GM19467 (cell line): ENCODE results near the gene NEDD4L.
A peak's percentile ranks its signal among the peaks of the same experiment; 100 is the strongest.
"Not testable (repeated sequence)": the region's sequence is repeated elsewhere in the genome, so short reads cannot be mapped to it uniquely, and the experiment has no call there.

Experiments used
- ATAC-seq: cut with Tn5 transposase; IDR thresholded peaks from one replicate; pipeline ENCODE4 v1.9.1; 2021; ENCODE audit warnings: mild to moderate bottlenecking, moderate library complexity; ENCODE audit not compliant: unreplicated experiment

Gene NEDD4L

DNA sequence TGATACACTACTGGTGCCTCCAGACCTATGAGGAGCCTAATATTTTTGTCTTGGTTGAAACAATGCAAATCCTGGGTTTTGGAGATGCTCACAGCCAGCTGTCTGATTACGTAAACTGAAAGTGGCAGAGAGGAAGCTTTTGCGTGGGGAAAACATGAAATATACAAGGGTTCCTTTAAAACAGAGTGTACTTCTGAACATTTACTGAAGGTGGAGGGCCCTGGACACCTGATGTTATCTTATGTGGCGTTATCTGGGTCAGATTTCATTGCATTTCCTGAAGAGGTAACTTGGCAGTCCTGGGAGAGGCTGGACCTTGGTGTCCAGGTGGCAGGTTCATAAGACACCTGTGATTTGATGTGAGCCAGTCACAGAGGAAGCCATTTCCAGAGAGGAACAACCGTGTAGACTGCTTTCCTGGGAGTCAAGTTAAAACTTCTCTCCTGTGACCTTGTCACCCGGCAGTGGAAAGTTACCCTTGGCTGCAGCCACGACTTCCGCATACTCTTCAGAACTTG lies 105.0 kb downstream of the NEDD4L start:
- ATAC-seq = peak; percentile 61

GRCh38 chr18:58150772-58151171 lies 106.7 kb downstream of the NEDD4L start:
- ATAC-seq = no peak

DNA sequence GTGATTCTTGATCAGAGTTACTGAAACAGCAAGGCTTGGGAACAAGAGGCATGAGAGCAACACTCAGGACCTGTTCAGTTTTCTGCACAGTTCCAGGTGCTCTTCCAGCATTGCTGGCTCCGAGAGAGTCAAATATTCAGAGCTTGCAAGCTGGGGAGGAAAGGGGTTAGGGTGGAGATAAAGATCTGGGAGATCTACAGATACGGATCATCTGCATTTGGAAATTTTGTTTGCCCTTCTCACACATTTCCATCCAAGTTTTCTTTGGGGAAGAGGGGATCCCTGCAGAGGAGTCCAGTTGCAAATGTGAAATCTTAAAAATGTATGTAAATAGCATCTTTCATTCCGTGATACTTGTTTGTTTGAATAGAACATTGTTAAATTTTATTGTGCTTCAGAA lies 108.2 kb downstream of the NEDD4L start:
- no peak for ATAC-seq

DNA sequence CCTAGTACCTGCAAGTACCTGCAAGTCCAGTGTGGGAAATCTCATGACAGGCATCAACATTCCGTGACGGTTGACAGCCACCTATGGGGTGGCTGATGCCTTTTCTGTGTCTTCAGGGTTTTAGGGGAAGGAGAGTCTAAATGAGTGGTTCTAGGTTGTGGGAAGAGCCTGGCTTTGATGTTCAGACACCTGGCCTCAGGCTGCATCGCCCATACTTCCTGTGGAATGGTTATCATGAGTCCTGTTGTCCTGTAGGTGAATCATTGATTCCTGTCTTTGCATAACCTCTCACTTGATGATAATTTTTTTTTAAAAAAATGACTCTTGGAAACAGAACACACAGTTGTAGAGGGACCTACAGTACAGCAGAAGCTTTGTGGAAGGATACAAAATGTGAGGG lies 108.9 kb downstream of the NEDD4L start:
- ATAC-seq = no peak

DNA sequence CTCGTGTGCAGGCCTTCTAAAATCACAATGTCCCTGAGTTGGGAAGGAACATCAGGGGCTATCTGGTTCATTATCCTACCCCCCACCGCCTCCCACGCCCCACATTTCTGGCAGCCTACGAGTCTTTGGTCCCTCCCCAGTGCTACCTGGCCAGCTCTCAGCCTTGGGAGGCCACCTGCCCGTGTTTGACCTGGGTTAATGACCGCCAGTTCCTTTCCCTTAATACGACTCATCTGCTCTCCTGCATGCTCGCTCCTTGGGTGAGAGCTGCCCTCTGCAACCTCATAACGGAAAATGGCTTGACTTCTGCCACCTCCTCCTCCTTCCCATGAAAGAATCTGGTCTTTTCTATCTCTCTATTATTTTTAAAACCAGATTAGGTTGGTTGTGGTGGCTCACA lies 112.5 kb downstream of the NEDD4L start:
- ATAC-seq = no peak

DNA sequence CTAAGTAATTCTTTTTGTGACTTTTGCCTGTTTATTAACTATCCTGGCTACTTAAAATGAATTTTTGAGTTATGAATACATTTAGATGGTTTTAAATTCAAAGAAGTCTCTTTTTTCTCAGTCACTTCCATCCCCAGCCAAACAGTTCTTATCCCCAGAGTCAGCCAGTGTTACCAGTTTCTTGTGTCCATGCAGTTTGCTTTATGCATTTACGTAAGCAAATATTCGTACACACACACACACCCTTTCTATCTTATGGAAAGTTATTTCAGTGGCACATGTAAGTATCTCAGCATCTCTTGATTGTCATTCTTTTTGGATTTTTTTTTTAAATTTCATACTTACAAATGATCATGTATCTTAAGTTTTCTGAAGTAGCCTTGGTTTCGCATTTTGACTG lies 113.2 kb downstream of the NEDD4L start:
- no peak for ATAC-seq

- no peak for ATAC-seq
Observed at GRCh38 chr18:58158008-58158407, 114.0 kb downstream of the NEDD4L start.

DNA sequence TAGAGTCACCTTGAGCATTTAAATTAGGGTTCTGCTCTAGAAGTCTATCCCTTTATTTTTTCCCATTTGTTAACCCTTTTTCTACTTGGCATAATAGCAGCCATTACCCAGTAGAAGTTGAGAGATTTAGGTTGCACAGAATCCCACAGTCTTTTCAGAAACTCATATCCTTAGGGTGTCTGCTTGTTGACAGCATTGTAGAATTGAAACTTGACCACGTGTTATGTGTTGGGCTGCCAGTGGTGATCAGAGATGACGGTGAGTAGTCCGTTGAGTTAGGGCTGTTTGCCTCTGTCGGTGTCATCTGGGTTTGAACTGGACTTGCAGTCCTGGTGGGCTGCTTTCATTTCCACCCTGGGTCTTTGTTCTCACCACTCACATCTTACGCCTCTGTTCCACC lies 114.4 kb downstream of the NEDD4L start:
- ATAC-seq = no peak

DNA sequence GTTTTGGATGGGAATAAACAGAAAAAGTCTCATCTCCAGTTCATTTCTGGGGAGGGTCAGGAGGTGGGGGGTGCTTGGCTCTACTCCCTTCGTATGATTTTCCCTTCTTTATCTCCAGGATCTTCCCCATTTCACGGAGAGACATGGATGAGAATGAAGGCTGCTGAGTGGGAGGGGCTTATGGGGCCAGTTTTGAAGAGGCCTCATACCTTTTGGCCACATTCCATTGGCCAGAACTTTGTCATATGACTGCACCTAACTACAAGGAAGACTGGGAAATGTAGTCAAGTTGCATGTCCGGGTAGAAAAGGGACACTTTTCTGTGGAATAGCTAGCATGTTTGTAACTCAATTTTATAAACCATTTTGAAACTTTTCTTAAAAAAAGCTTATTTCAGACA lies 117.6 kb downstream of the NEDD4L start:
- no peak for ATAC-seq

GRCh38 chr18:58162127-58162526 lies 118.1 kb downstream of the NEDD4L start:
- ATAC-seq = no peak

GRCh38 chr18:58163004-58163590 lies 119.1 kb downstream of the NEDD4L start:
- ATAC-seq = no peak

- ATAC-seq = no peak
Observed at GRCh38 chr18:58166278-58166844, 122.3 kb downstream of the NEDD4L start.

GRCh38 chr18:58167073-58167472 lies 123.0 kb downstream of the NEDD4L start:
- no peak for ATAC-seq

DNA sequence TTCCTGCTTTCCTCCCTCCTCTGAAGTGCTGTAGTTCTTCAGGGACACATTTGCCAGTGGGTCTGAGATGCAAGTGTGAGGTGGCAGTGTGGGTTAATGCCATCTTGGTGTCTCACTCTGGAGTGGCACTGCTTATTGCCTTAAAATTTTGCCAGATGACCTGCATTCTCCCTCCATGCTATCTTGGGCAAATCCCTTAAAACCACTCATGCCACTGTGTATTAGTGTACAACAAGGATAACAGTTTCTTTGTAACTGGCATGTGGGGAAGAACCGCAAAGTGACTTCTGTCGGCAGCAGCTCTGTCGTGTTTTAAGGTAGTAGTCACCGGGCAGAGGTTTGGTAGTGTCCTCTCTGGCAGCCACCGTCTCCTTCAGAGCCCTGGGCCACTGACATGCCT lies 124.2 kb downstream of the NEDD4L start:
- no peak for ATAC-seq

GRCh38 chr18:58168993-58169392 lies 125.0 kb downstream of the NEDD4L start:
- no peak for ATAC-seq

DNA sequence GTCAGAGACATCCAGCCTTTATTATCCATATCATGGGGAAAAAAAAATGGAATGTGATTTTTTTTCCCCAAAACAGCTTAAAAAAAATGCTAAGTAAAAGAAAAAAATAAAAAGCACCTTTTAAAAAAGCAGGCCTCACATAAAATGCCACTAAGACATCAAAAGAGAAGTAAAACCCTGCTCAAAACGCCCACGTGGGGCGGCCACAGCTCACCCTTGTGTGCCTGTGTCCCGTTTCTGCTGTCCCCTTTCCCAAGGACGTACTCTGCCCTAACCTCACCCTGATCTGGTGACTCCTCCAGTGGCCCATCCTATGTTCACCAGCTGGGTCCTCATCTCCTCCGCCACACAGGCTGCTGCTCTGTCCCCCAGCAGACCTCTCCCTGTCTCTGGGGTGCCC lies 125.4 kb downstream of the NEDD4L start:
- ATAC-seq = no peak

GRCh38 chr18:58170036-58170435 lies 126.0 kb downstream of the NEDD4L start:
- ATAC-seq = not testable (repeated sequence)

DNA sequence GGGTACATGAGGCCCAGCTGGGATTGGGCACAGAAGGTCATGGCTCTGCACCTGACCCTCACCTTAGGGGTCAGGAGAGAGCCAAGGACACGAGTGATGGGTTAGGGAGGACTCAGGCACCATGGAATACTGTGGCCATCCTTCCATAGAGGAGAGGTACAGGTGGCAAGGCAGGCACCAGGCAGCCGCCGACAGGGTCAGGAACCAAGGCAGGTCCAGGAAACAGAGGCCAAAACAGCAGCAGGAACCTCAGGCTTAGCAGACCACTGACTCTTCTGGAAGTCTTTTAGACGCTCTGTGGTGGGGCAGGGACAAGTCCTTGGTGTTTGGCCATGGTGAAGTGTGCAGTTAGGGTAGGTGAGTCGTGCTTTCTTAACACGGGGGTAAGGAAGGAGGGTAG lies 128.0 kb downstream of the NEDD4L start:
- ATAC-seq = no peak

DNA sequence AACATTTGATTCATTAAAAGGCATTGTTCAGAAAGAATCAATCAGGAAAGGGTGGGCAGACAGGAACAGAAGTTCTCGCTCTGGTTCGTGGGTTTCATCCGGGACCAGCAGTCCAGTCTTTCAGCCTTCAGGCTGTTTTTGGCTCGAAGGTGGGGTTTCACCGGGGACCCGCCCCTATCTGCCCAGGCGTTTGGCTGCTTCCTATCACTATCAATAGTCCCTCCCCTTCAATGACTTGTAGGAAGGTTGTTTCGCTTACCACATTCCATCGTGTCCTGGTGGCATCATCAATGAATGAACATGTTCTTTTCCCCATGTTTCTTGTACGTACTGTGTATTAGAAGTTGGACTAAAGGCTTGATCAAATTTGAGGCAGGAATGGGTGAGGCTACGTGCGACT lies 130.3 kb downstream of the NEDD4L start:
- no peak for ATAC-seq

DNA sequence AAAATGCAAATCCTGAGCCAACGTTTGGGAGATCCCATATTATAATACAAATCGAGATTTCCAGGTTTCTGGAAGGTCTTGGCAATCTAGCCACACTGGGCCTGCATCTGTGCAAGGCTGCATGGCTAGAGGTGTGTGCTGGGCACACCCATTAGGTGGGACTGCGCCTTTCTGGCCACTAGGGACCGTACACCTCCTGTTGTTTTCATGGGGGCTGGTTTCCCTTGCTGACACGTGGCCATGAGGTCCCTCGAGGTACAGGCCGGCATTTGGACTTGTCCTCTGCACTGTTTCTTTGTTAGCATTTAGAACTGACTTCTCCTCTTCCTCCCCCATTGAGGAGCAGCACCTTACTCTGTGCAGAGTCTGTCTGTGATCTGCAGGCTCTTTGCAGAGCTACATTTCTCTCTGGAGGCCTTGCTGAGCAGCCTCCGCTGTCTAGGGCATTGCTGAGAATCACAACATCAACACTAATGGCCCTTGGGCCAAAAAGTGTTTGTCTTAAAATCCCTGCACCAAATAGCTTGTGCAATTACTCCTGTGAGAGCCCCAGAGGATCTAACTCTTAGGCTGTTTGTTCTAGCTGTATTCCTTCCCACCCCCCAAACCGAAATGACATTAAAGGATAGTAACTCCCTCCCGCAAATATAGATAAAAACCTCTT lies 131.2 kb downstream of the NEDD4L start:
- no peak for ATAC-seq

GRCh38 chr18:58175786-58176176 lies 131.8 kb downstream of the NEDD4L start:
- no peak for ATAC-seq

GRCh38 chr18:58177004-58177717 lies 133.1 kb downstream of the NEDD4L start:
- no peak for ATAC-seq
